Spleen (tissue), 11 donors: ENCODE data around the gene TPPP. TPM values are rescaled to one million over a fixed set of nuclear protein-coding genes. Genes with fewer than 3 reads are reported as not detected.
A peak's percentile ranks its signal among the peaks of the same experiment; 100 is the strongest.

Experiments
- DNase-seq: peaks from one replicate; pipeline ENCODE4 v3.0.0-alpha.2; 2020
- H3K27ac ChIP-seq, 8 donors: fragments of 200-600 bp; sonication (generic) in 7 of 8; 1 replicate in 4 of 8; 2 replicates in 4 of 8; pipeline versions ENCODE4 v1.5.0 to v1.8.0; 2016 to 2021; ENCODE audit warnings: inconsistent platforms in 4 of 8, mild to moderate bottlenecking in 4 of 8, moderate library complexity in 1 of 8
- H3K27me3 ChIP-seq, 7 donors: fragments of 200-600 bp; sonication (generic) in 6 of 7; replicated peaks in 1 of 7; 1 replicate in 4 of 7; 2 replicates in 3 of 7; pipeline versions ENCODE4 v1.5.0 to v1.8.0; 2016 to 2021; ENCODE audit warnings: inconsistent platforms in 3 of 7, mild to moderate bottlenecking in 1 of 7
- H3K36me3 ChIP-seq, 6 donors: fragments of 200-600 bp; sonication (generic) in 5 of 6; 1 replicate in 4 of 6; 2 replicates in 2 of 6; pipeline versions ENCODE4 v1.5.0 to v1.8.0; 2016 to 2021; ENCODE audit warnings: inconsistent platforms in 2 of 6
- H3K4me1 ChIP-seq, 6 donors: fragments of 200-600 bp; sonication (generic) in 5 of 6; 1 replicate in 3 of 6; 2 replicates in 3 of 6; pipeline versions ENCODE4 v1.5.0 to v1.8.0; 2016 to 2021; ENCODE audit warnings: inconsistent platforms in 3 of 6
- H3K4me3 ChIP-seq, 8 donors: fragments of 200-600 bp; sonication (generic) in 7 of 8; 1 replicate in 4 of 8; 2 replicates in 4 of 8; pipeline versions ENCODE4 v1.5.0 to v1.8.0; 2016 to 2021; ENCODE audit warnings: inconsistent platforms in 4 of 8, mild to moderate bottlenecking in 4 of 8, moderate library complexity in 2 of 8
- H3K9me3 ChIP-seq, 8 donors: fragments of 200-600 bp; sonication (generic) in 7 of 8; 1 replicate in 4 of 8; 2 replicates in 4 of 8; pipeline versions ENCODE4 v1.5.0 to v1.8.0; 2016 to 2021; ENCODE audit warnings: inconsistent platforms in 4 of 8
- CTCF ChIP-seq, 11 experiments: fragments of 200-600 bp in 7 of 11; fragments of 450-650 bp in 4 of 11; sonication (generic) in 4 of 11; IDR thresholded peaks in 8 of 11; conservative IDR thresholded peaks in 3 of 11; 1 replicate in 7 of 11; 2 replicates in 4 of 11; pipeline versions ENCODE4 v1.4.0 to v1.8.0; 2016 to 2021; ENCODE audit warnings: antibody characterized with exemption in 11 of 11, inconsistent platforms in 4 of 11, mild to moderate bottlenecking in 1 of 11
- POLR2A ChIP-seq, 3 donors: fragments of 450-650 bp; IDR thresholded peaks; one replicate each; pipeline ENCODE4 v1.5.1; 2017; ENCODE audit warnings: antibody characterized with exemption in 3 of 3, mild to moderate bottlenecking in 1 of 3
- POLR2AphosphoS5 ChIP-seq, 3 donors: sonication (generic); formaldehyde crosslinking; IDR thresholded peaks; one replicate each; pipeline ENCODE4 v1.5.1; 2017; ENCODE audit warnings: antibody characterized with exemption in 3 of 3
- WGBS, 5 donors: extraction: QIAGEN DNeasy Blood & Tissue Kit in 3 of 5; methylation state at CpG; one replicate each; pipeline versions ENCODE4 v1.1.5 to v1.1.7; 2013 to 2018; 5-methylcytosine and 5-hydroxymethylcytosine counted together
- intact Hi-C: fragments of 100-400 bp; cut with DNase I; formaldehyde crosslinking; loops from one replicate; pipeline ENCODE4 v1.15.0; 2023; ENCODE audit warnings: low total_unique reads
- polyA plus RNA-seq, 3 donors: library from polyadenylated mRNA; stranded (reverse); fragments of 200-250 nt; gene quantifications; one replicate each; pipeline ENCODE4 v1.2.1, GENCODE V29; 2013
- total RNA-seq, 7 donors: library from RNA; depleted of rRNA in 3 of 7; stranded (reverse); fragments of >200 nt in 3 of 7; fragmentation: NEBNext Ultra II Directional in 4 of 7; extraction: Animal tissue kit (Norgen Biotek cat#: 25700) in 4 of 7; gene quantifications; one replicate each; pipeline versions ENCODE4 v1.1.0 to v1.2.1, GENCODE V29; 2016 to 2021
- donor health status: healthy with polysubstance abuse.
- donor health status: DM: no; HTN: no; CAD: no; lungs with moderate emphysema.
- donor health status: DM: no; HTN: no; CAD: no.
- donor health status: Bipolar disorder and iron deficiency.
- donor health status: healthy.
- donor health status: DM: no; HTN: no; CAD: no.
- donor health status: DM: yes; HTN: yes; CAD: no.

Gene TPPP
- total and polyA plus RNA-seq, 10 donors, result 0.30 to 12.2 (median 3.9) TPM

- DNase-seq, result peak; percentile 50
- Histone ChIP-seq H3K4me1 (no peaks in the 10 kb centered on the region), H3K27me3 (no peaks in the 10 kb centered on the region), H3K36me3 (peaks cover 0 to 63% (median 18%) of the 10 kb centered on the region in 6 donors), H3K9me3 (no peaks in the 10 kb centered on the region), H3K27ac (no peak overlapping the region), H3K4me3 (no peak overlapping the region)
- no peak for TF ChIP-seq CTCF (IDR thresholded peaks at IDR 0.05 in 8 of 11, conservative IDR thresholded peaks at IDR 0.05 in 3 of 11)
- 95 to 97% (median 96%) methylated on average over 24 of the region's 24 CpGs for WGBS, 5 donors
- intact Hi-C loops, result no loop called here
These were observed 65.3 kb downstream of the TPPP start for GRCh38 chr5:627840-628239.

- intact Hi-C loops, result no loop called here
- H3K9me3 ChIP-seq, result no peaks in the 10 kb centered on the region
- TF ChIP-seq CTCF (IDR thresholded peaks at IDR 0.05 in 8 of 11, conservative IDR thresholded peaks at IDR 0.05 in 3 of 11) (no peak), POLR2AphosphoS5 (IDR thresholded peaks at IDR 0.05) (no peak), POLR2A (IDR thresholded peaks at IDR 0.05) (no peak)
- no peaks in the 10 kb centered on the region for H3K27me3 ChIP-seq
- no peak for DNase-seq
- H3K4me1 ChIP-seq, result no peaks in the 10 kb centered on the region
- peaks cover 0 to 72% (median 19%) of the 10 kb centered on the region in 6 donors for H3K36me3 ChIP-seq
- no peak overlapping the region for H3K27ac ChIP-seq
- WGBS, 5 donors, result 85 to 92% (median 91%) methylated on average over 3 of the region's 3 CpGs
- H3K4me3 ChIP-seq, result no peak overlapping the region
These were observed 66.3 kb downstream of the TPPP start for GRCh38 chr5:626850-627249.

GRCh38 chr5:625516-625915 lies 67.6 kb downstream of the TPPP start:
- no peaks in the 10 kb centered on the region for H3K27me3 ChIP-seq
- TF ChIP-seq CTCF (IDR thresholded peaks at IDR 0.05 in 8 of 11, conservative IDR thresholded peaks at IDR 0.05 in 3 of 11), result no peak
- TF ChIP-seq POLR2AphosphoS5 (IDR thresholded peaks at IDR 0.05), result no peak
- no peak for TF ChIP-seq POLR2A (IDR thresholded peaks at IDR 0.05)
- no peak overlapping the region for H3K4me3 ChIP-seq
- no peak overlapping the region for H3K27ac ChIP-seq
- H3K9me3 ChIP-seq, result no peaks in the 10 kb centered on the region
- DNase-seq, result peak; percentile 64
- peaks cover 0 to 86% (median 31%) of the 10 kb centered on the region in 6 donors for H3K36me3 ChIP-seq
- no peaks in the 10 kb centered on the region for H3K4me1 ChIP-seq
- intact Hi-C loops, result no loop called here
- WGBS, 5 donors, result 96 to 99% (median 96%) methylated on average over 16 of the region's 16 CpGs

GRCh38 chr5:624951-625230 lies 68.3 kb downstream of the TPPP start:
- Histone ChIP-seq H3K4me3 (no peak overlapping the region), H3K27ac (peak overlapping the region in 1 of 8 donors; percentile 17), H3K36me3 (peaks cover 0 to 92% (median 37%) of the 10 kb centered on the region in 6 donors), H3K27me3 (no peaks in the 10 kb centered on the region), H3K9me3 (no peaks in the 10 kb centered on the region), H3K4me1 (no peaks in the 10 kb centered on the region)
- 65 to 84% (median 74%) methylated on average over 13 of the region's 13 CpGs for WGBS, 5 donors
- DNase-seq, result peak; percentile 73
- intact Hi-C loops, result no loop called here
- no peak for TF ChIP-seq CTCF (IDR thresholded peaks at IDR 0.05 in 8 of 11, conservative IDR thresholded peaks at IDR 0.05 in 3 of 11)
- peak in 1 of 3 donors; percentile 50 for TF ChIP-seq POLR2AphosphoS5 (IDR thresholded peaks at IDR 0.05)
